ENCODE data around the gene ZFTA.

Gene ZFTA

GRCh38 chr11:63761931-63762653 is 6.5 kb downstream of the ZFTA start:
- H3K4me3 ChIP-seq (ENCODE audit: low read length), result peak overlapping the region; percentile 55

GRCh38 chr11:63761188-63761587 is 7.4 kb downstream of the ZFTA start:
- Histone ChIP-seq H3K27ac (ENCODE audit: low read depth, low read length) (no peak overlapping the region), H3K4me3 (ENCODE audit: low read length) (no peak overlapping the region), H3K9ac (ENCODE audit: low read length) (no peak overlapping the region), H3K27me3 (ENCODE audit: control insufficient read depth, insufficient read depth, low read length) (no peaks in the 10 kb centered on the region), H3K36me3 (ENCODE audit: control insufficient read depth, insufficient read depth, low read length) (no peaks in the 10 kb centered on the region), H3K4me1 (ENCODE audit: control insufficient read depth, insufficient read depth, low read length) (peaks cover 14% of the 10 kb centered on the region)

More at GRCh38 chr11:63761931-63762653, 6.5 kb downstream of the ZFTA start:
- peak overlapping the region; percentile 84 for H3K27ac ChIP-seq (ENCODE audit: low read depth, low read length)
- H3K27me3 ChIP-seq (ENCODE audit: control insufficient read depth, insufficient read depth, low read length), result no peaks in the 10 kb centered on the region
- H3K36me3 ChIP-seq (ENCODE audit: control insufficient read depth, insufficient read depth, low read length), result no peaks in the 10 kb centered on the region
- peak overlapping the region; percentile 40 for H3K9ac ChIP-seq (ENCODE audit: low read length)
- H3K4me1 ChIP-seq (ENCODE audit: control insufficient read depth, insufficient read depth, low read length), result peaks cover 15% of the 10 kb centered on the region

- no peak overlapping the region for H3K4me3 ChIP-seq (ENCODE audit: low read length)
- no peaks in the 10 kb centered on the region for H3K27me3 ChIP-seq (ENCODE audit: control insufficient read depth, insufficient read depth, low read length)
- peaks cover 14% of the 10 kb centered on the region for H3K4me1 ChIP-seq (ENCODE audit: control insufficient read depth, insufficient read depth, low read length)
- H3K36me3 ChIP-seq (ENCODE audit: control insufficient read depth, insufficient read depth, low read length), result no peaks in the 10 kb centered on the region
- H3K9ac ChIP-seq (ENCODE audit: low read length), result no peak overlapping the region
- H3K27ac ChIP-seq (ENCODE audit: low read depth, low read length), result no peak overlapping the region
These were observed 8.0 kb downstream of the ZFTA start for GRCh38 chr11:63760487-63761079.

GRCh38 chr11:63756919-63757761 is 11.4 kb downstream of the ZFTA start:
- H3K9ac ChIP-seq (ENCODE audit: low read length), result no peak overlapping the region
- H3K27me3 ChIP-seq (ENCODE audit: control insufficient read depth, insufficient read depth, low read length), result no peaks in the 10 kb centered on the region
- H3K27ac ChIP-seq (ENCODE audit: low read depth, low read length), result no peak overlapping the region
- peaks cover 6% of the 10 kb centered on the region for H3K4me1 ChIP-seq (ENCODE audit: control insufficient read depth, insufficient read depth, low read length)
- peaks cover 3% of the 10 kb centered on the region for H3K36me3 ChIP-seq (ENCODE audit: control insufficient read depth, insufficient read depth, low read length)
- no peak overlapping the region for H3K4me3 ChIP-seq (ENCODE audit: low read length)

- H3K27me3 ChIP-seq (ENCODE audit: control insufficient read depth, insufficient read depth, low read length), result no peaks in the 10 kb centered on the region
These were observed 19.0 kb downstream of the ZFTA start for GRCh38 chr11:63749624-63750023.

GRCh38 chr11:63747011-63747410 is 21.6 kb downstream of the ZFTA start:
- Histone ChIP-seq H3K4me1 (ENCODE audit: control insufficient read depth, insufficient read depth, low read length) (no peaks in the 10 kb centered on the region), H3K27me3 (ENCODE audit: control insufficient read depth, insufficient read depth, low read length) (no peaks in the 10 kb centered on the region), H3K9ac (ENCODE audit: low read length) (no peak overlapping the region), H3K36me3 (ENCODE audit: control insufficient read depth, insufficient read depth, low read length) (peaks cover 6% of the 10 kb centered on the region), H3K4me3 (ENCODE audit: low read length) (no peak overlapping the region), H3K27ac (ENCODE audit: low read depth, low read length) (no peak overlapping the region)

More at GRCh38 chr11:63749624-63750023, 19.0 kb downstream of the ZFTA start:
- H3K9ac ChIP-seq (ENCODE audit: low read length), result no peak overlapping the region
- no peak overlapping the region for H3K4me3 ChIP-seq (ENCODE audit: low read length)
- peaks cover 10% of the 10 kb centered on the region for H3K36me3 ChIP-seq (ENCODE audit: control insufficient read depth, insufficient read depth, low read length)
- no peaks in the 10 kb centered on the region for H3K4me1 ChIP-seq (ENCODE audit: control insufficient read depth, insufficient read depth, low read length)
- no peak overlapping the region for H3K27ac ChIP-seq (ENCODE audit: low read depth, low read length)

- Histone ChIP-seq H3K4me3 (ENCODE audit: low read length) (no peak overlapping the region), H3K9ac (ENCODE audit: low read length) (no peak overlapping the region), H3K4me1 (ENCODE audit: control insufficient read depth, insufficient read depth, low read length) (no peaks in the 10 kb centered on the region), H3K27me3 (ENCODE audit: control insufficient read depth, insufficient read depth, low read length) (no peaks in the 10 kb centered on the region), H3K36me3 (ENCODE audit: control insufficient read depth, insufficient read depth, low read length) (no peaks in the 10 kb centered on the region), H3K27ac (ENCODE audit: low read depth, low read length) (no peak overlapping the region)
These were observed 23.0 kb downstream of the ZFTA start for GRCh38 chr11:63745304-63746170.

- H3K27ac ChIP-seq (ENCODE audit: low read depth, low read length), result no peak overlapping the region
- no peaks in the 10 kb centered on the region for H3K4me1 ChIP-seq (ENCODE audit: control insufficient read depth, insufficient read depth, low read length)
- no peak overlapping the region for H3K9ac ChIP-seq (ENCODE audit: low read length)
These were observed 29.7 kb downstream of the ZFTA start for GRCh38 chr11:63738720-63739360.

GRCh38 chr11:63737718-63738117 is 30.9 kb downstream of the ZFTA start:
- Histone ChIP-seq H3K27me3 (ENCODE audit: control insufficient read depth, insufficient read depth, low read length) (no peaks in the 10 kb centered on the region), H3K4me1 (ENCODE audit: control insufficient read depth, insufficient read depth, low read length) (no peaks in the 10 kb centered on the region), H3K4me3 (ENCODE audit: low read length) (no peak overlapping the region), H3K27ac (ENCODE audit: low read depth, low read length) (no peak overlapping the region), H3K36me3 (ENCODE audit: control insufficient read depth, insufficient read depth, low read length) (no peaks in the 10 kb centered on the region), H3K9ac (ENCODE audit: low read length) (no peak overlapping the region)

More at GRCh38 chr11:63738720-63739360, 29.7 kb downstream of the ZFTA start:
- H3K27me3 ChIP-seq (ENCODE audit: control insufficient read depth, insufficient read depth, low read length), result no peaks in the 10 kb centered on the region
- H3K36me3 ChIP-seq (ENCODE audit: control insufficient read depth, insufficient read depth, low read length), result no peaks in the 10 kb centered on the region
- no peak overlapping the region for H3K4me3 ChIP-seq (ENCODE audit: low read length)

GRCh38 chr11:63736864-63737263 is 31.7 kb downstream of the ZFTA start:
- Histone ChIP-seq H3K4me1 (ENCODE audit: control insufficient read depth, insufficient read depth, low read length) (no peaks in the 10 kb centered on the region), H3K27ac (ENCODE audit: low read depth, low read length) (no peak overlapping the region), H3K4me3 (ENCODE audit: low read length) (no peak overlapping the region), H3K9ac (ENCODE audit: low read length) (no peak overlapping the region), H3K27me3 (ENCODE audit: control insufficient read depth, insufficient read depth, low read length) (no peaks in the 10 kb centered on the region), H3K36me3 (ENCODE audit: control insufficient read depth, insufficient read depth, low read length) (no peaks in the 10 kb centered on the region)

- no peak overlapping the region for H3K4me3 ChIP-seq (ENCODE audit: low read length)
- no peak overlapping the region for H3K27ac ChIP-seq (ENCODE audit: low read depth, low read length)
- H3K27me3 ChIP-seq (ENCODE audit: control insufficient read depth, insufficient read depth, low read length), result no peaks in the 10 kb centered on the region
- H3K9ac ChIP-seq (ENCODE audit: low read length), result no peak overlapping the region
- H3K36me3 ChIP-seq (ENCODE audit: control insufficient read depth, insufficient read depth, low read length), result no peaks in the 10 kb centered on the region
- H3K4me1 ChIP-seq (ENCODE audit: control insufficient read depth, insufficient read depth, low read length), result no peaks in the 10 kb centered on the region
These were observed 39.2 kb downstream of the ZFTA start for GRCh38 chr11:63729326-63729725.

All from rectal smooth muscle tissue (tissue), 1 donor.